Inferior parietal cortex (tissue), 1 donor: Measurements from ENCODE around the gene FBXO28.
A peak's percentile ranks its signal among the peaks of the same experiment; 100 is the strongest.
"Not testable (repeated sequence)": the region's sequence is repeated elsewhere in the genome, so short reads cannot be mapped to it uniquely, and the experiment has no call there.

Source experiments
- DNase-seq: peaks from one replicate; pipeline ENCODE4 v3.0.0-alpha.2; 2016; ENCODE audit errors: extremely low spot score

FBXO28 gene

GRCh38 chr1:224113918-224114786, at the start of gene FBXO28:
FBXO28 (plus strand) TSS chr1:224114111; CDS start chr1:224114130, 19 bp downstream.
- peak; percentile 97 for DNase-seq

GRCh38 chr1:224064150-224064549, 49.8 kb upstream of the FBXO28 start:
- no peak for DNase-seq

- no peak for DNase-seq
Measured at GRCh38 chr1:224065455-224065854, 48.5 kb upstream of the FBXO28 start.

- no peak for DNase-seq
Measured at GRCh38 chr1:224067207-224067606, 46.7 kb upstream of the FBXO28 start.

- no peak for DNase-seq
Measured at GRCh38 chr1:224067621-224068457, 46.1 kb upstream of the FBXO28 start.

- no peak for DNase-seq
Measured at GRCh38 chr1:224068458-224069072, 45.3 kb upstream of the FBXO28 start.

GRCh38 chr1:224069138-224069537, 44.8 kb upstream of the FBXO28 start:
- no peak for DNase-seq

- no peak for DNase-seq
Measured at GRCh38 chr1:224070521-224070920, 43.4 kb upstream of the FBXO28 start.

GRCh38 chr1:224076407-224076806, 37.5 kb upstream of the FBXO28 start:
- no peak for DNase-seq

GRCh38 chr1:224079644-224080043, 34.3 kb upstream of the FBXO28 start:
- not testable (repeated sequence) for DNase-seq

- peak; percentile 22 for DNase-seq
Measured at GRCh38 chr1:224080115-224080774, 33.7 kb upstream of the FBXO28 start.

GRCh38 chr1:224081604-224082003, 32.3 kb upstream of the FBXO28 start:
- no peak for DNase-seq

GRCh38 chr1:224082146-224082545, 31.8 kb upstream of the FBXO28 start:
- DNase-seq: no peak

GRCh38 chr1:224084867-224085266, 29.0 kb upstream of the FBXO28 start:
- no peak for DNase-seq

GRCh38 chr1:224085421-224086108, 28.3 kb upstream of the FBXO28 start:
- no peak for DNase-seq

GRCh38 chr1:224087286-224087794, 26.6 kb upstream of the FBXO28 start:
- DNase-seq: no peak

GRCh38 chr1:224089583-224089982, 24.3 kb upstream of the FBXO28 start:
- no peak for DNase-seq

- no peak for DNase-seq
Measured at GRCh38 chr1:224090116-224090515, 23.8 kb upstream of the FBXO28 start.

GRCh38 chr1:224092111-224092510, 21.8 kb upstream of the FBXO28 start:
- no peak for DNase-seq

GRCh38 chr1:224092601-224093000, 21.3 kb upstream of the FBXO28 start:
- no peak for DNase-seq

GRCh38 chr1:224095339-224095738, 18.6 kb upstream of the FBXO28 start:
- no peak for DNase-seq
